ENCODE measurements around the gene TTC34. TPM values are rescaled to one million over a fixed set of nuclear protein-coding genes. Genes with fewer than 3 reads are reported as not detected.

Gene TTC34
- total and polyA plus RNA-seq, 2 experiments from 2014 or later: 0.05 to 0.22 TPM

DNA sequence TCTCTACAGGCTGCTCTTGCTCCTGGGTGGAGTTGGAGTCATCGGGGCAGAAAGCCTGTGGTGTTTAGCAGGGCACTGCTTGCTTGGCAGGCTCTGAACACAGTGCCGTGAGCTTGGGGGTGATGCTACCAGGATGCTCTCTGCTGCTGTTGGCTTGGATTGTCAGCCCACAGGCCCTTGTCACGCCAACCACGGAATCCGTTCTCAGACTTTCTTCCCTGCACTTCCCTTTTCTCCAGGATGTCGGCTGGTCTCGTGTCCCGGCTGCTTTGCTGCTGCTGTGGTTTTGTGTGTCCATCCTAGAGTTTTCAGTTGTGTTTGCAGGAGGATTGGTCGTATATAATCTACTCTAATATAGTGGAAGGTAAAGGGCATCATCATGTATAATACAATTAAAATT lies 44.4 kb upstream of the TTC34 start:
- Histone ChIP-seq H2AFZ (no peak overlapping the region), H3K27me3 (replicated peaks; ENCODE audit: insufficient read depth) (no peaks in the 10 kb centered on the region), H3K9me3 (ENCODE audit: low read depth) (no peaks in the 10 kb centered on the region), H3K4me1 (ENCODE audit: insufficient read depth) (no peaks in the 10 kb centered on the region), H3K36me3 (ENCODE audit: low read depth) (no peaks in the 10 kb centered on the region), H3K9ac (no peak overlapping the region), H3K4me3 (no peak overlapping the region), H3K27ac (no peak overlapping the region), H3F3A (ENCODE audit: insufficient read depth) (no peaks in the 10 kb centered on the region), H3K4me2 (ENCODE audit: unreplicated experiment) (no peak overlapping the region), H4K20me1 (ENCODE audit: insufficient read depth) (no peaks in the 10 kb centered on the region), H3K9me2 (ENCODE audit: insufficient read depth) (no peaks in the 10 kb centered on the region), H3K79me2 (ENCODE audit: insufficient read depth) (no peaks in the 10 kb centered on the region)
- TF ChIP-seq EZH2 (IDR thresholded peaks at IDR 0.05; ENCODE audit: insufficient read depth, poor library complexity, severe bottlenecking): no peak
- TF ChIP-seq EZH2phosphoT487 (IDR thresholded peaks at IDR 0.05; ENCODE audit: insufficient read depth, low read depth): no peak
- 41 to 42% methylated on average over 9 of the region's 9 CpGs for WGBS, 2 experiments (ENCODE audit: low coverage in 1 of 2, low lambda C conversion rate in 2 of 2, missing lambda C conversion rate in 2 of 2)
- in situ Hi-C loops (cut with MboI): no loop called here
- no peak for DNase-seq

DNA sequence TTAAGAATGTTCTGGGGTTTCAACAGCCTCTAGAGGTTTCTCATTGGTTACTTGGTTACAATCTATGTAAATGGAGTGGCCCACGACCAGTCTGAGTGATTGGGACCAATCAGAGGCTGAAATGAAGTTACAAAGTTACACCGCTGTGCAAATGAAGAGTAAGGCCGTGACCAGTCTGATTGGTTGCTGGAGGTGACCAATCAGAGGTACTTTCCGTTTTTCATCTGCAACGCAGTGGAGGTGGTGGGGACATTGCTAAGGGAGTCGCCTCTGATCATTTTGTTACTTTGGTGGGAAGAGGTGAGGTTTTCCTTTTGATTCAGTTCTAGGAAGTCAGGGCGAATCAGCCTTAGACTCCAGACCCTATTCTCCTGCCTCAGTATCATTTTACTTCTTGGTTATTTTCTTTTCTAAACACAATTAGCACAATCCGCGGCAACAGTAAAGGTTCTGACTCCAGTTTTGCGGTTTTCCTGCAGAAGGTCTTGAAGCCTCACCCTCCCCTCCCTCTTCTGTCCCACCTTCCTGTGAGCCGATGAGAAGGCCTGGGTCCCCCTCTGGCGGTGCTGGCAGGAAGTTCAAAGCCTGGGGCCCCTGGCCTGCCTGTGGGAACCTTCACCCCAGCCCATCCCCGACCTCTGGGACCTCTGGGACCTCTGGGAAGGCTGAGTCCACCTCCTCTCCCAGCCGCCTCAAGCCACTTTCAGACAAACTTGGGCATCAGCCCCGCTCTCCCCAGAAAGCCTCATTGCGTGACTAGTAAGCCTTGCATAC lies 38.7 kb upstream of the TTC34 start:
- no peak overlapping the region for H3K4me2 ChIP-seq (ENCODE audit: unreplicated experiment)
- no peak overlapping the region for H3K4me3 ChIP-seq
- 17 to 18% methylated on average over 16 of the region's 16 CpGs for WGBS, 2 experiments (ENCODE audit: low coverage in 1 of 2, low lambda C conversion rate in 2 of 2, missing lambda C conversion rate in 2 of 2)
- H3K9me2 ChIP-seq (ENCODE audit: insufficient read depth): no peaks in the 10 kb centered on the region
- TF ChIP-seq EZH2 (IDR thresholded peaks at IDR 0.05; ENCODE audit: insufficient read depth, poor library complexity, severe bottlenecking) (no peak), EZH2phosphoT487 (IDR thresholded peaks at IDR 0.05; ENCODE audit: insufficient read depth, low read depth) (no peak)
- in situ Hi-C loops (cut with MboI): no loop called here
- no peaks in the 10 kb centered on the region for H3K27me3 ChIP-seq (replicated peaks; ENCODE audit: insufficient read depth)
- H3K9ac ChIP-seq: no peak overlapping the region
- no peaks in the 10 kb centered on the region for H3K9me3 ChIP-seq (ENCODE audit: low read depth)
- no peak overlapping the region for H2AFZ ChIP-seq
- DNase-seq: no peak
- no peaks in the 10 kb centered on the region for H3K79me2 ChIP-seq (ENCODE audit: insufficient read depth)
- no peaks in the 10 kb centered on the region for H3K4me1 ChIP-seq (ENCODE audit: insufficient read depth)
- no peak overlapping the region for H3K27ac ChIP-seq
- no peaks in the 10 kb centered on the region for H4K20me1 ChIP-seq (ENCODE audit: insufficient read depth)
- H3F3A ChIP-seq (ENCODE audit: insufficient read depth): no peaks in the 10 kb centered on the region
- H3K36me3 ChIP-seq (ENCODE audit: low read depth): no peaks in the 10 kb centered on the region

DNA sequence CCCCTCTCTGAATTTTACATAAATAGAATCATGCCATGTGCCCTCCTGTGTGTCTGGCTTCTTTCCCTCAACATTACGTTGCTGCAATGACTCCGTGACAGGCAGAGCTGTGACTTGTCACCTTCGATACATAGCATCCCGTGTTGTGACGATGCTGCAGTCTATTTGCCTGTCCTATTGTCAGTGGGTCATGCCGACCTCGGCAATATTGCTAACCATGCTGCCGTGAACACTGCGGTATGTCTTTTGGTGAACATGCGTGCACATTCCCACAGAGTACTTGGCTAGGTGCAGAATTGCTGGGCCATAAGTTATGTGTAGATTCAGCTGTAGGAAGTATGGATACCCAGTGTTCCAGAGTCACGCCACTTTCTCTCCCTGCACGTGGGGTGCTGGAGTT lies 36.3 kb upstream of the TTC34 start:
- H2AFZ ChIP-seq: no peak overlapping the region
- no peaks in the 10 kb centered on the region for H3K27me3 ChIP-seq (replicated peaks; ENCODE audit: insufficient read depth)
- H3K79me2 ChIP-seq (ENCODE audit: insufficient read depth): no peaks in the 10 kb centered on the region
- H3K4me1 ChIP-seq (ENCODE audit: insufficient read depth): no peaks in the 10 kb centered on the region
- H3K4me2 ChIP-seq (ENCODE audit: unreplicated experiment): no peak overlapping the region
- no peaks in the 10 kb centered on the region for H3K36me3 ChIP-seq (ENCODE audit: low read depth)
- TF ChIP-seq EZH2 (IDR thresholded peaks at IDR 0.05; ENCODE audit: insufficient read depth, poor library complexity, severe bottlenecking) (no peak), EZH2phosphoT487 (IDR thresholded peaks at IDR 0.05; ENCODE audit: insufficient read depth, low read depth) (no peak)
- WGBS, 2 experiments (ENCODE audit: low coverage in 1 of 2, low lambda C conversion rate in 2 of 2, missing lambda C conversion rate in 2 of 2): 40% methylated on average over 12 of the region's 12 CpGs
- DNase-seq: no peak
- H3K4me3 ChIP-seq: no peak overlapping the region
- H3K27ac ChIP-seq: no peak overlapping the region
- no peak overlapping the region for H3K9ac ChIP-seq
- no peaks in the 10 kb centered on the region for H3K9me2 ChIP-seq (ENCODE audit: insufficient read depth)
- no peaks in the 10 kb centered on the region for H3K9me3 ChIP-seq (ENCODE audit: low read depth)
- in situ Hi-C loops (cut with MboI): no loop called here
- H3F3A ChIP-seq (ENCODE audit: insufficient read depth): no peaks in the 10 kb centered on the region
- H4K20me1 ChIP-seq (ENCODE audit: insufficient read depth): no peaks in the 10 kb centered on the region

DNA sequence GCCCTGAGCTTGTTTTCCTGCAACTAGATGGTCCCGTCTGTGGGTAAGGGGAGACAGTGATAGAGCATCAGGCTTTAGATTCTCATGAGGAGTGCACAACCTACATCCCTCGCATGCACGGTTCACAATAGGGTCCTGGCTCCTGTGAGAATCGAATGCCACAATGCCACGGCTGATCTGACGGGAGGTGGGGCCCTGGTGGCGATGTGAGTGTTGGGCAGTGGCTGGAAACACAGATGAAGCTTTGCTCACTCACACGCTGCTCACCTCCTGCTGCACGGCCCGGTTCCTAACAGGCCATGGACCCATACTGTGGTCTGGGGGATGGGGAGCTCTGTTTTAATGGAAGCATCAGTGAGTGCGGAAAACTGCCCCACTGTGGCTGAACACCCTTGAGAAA lies 35.8 kb upstream of the TTC34 start:
- Histone ChIP-seq H3K27me3 (replicated peaks; ENCODE audit: insufficient read depth) (no peaks in the 10 kb centered on the region), H3K9me3 (ENCODE audit: low read depth) (no peaks in the 10 kb centered on the region), H3K9ac (no peak overlapping the region), H3K79me2 (ENCODE audit: insufficient read depth) (no peaks in the 10 kb centered on the region), H3F3A (ENCODE audit: insufficient read depth) (no peaks in the 10 kb centered on the region), H3K27ac (no peak overlapping the region), H4K20me1 (ENCODE audit: insufficient read depth) (no peaks in the 10 kb centered on the region), H3K4me1 (ENCODE audit: insufficient read depth) (no peaks in the 10 kb centered on the region), H2AFZ (no peak overlapping the region), H3K4me2 (ENCODE audit: unreplicated experiment) (no peak overlapping the region), H3K36me3 (ENCODE audit: low read depth) (no peaks in the 10 kb centered on the region), H3K9me2 (ENCODE audit: insufficient read depth) (no peaks in the 10 kb centered on the region), H3K4me3 (no peak overlapping the region)
- no peak for TF ChIP-seq EZH2phosphoT487 (IDR thresholded peaks at IDR 0.05; ENCODE audit: insufficient read depth, low read depth)
- TF ChIP-seq EZH2 (IDR thresholded peaks at IDR 0.05; ENCODE audit: insufficient read depth, poor library complexity, severe bottlenecking): no peak
- no peak for DNase-seq
- WGBS, 2 experiments (ENCODE audit: low coverage in 1 of 2, low lambda C conversion rate in 2 of 2, missing lambda C conversion rate in 2 of 2): 31 to 42% methylated on average over 9 to 11 of the region's 11 CpGs
- in situ Hi-C loops (cut with MboI): no loop called here

Measured in GM23248 (cell line).